ENCODE results near the gene CHCHD6.

CHCHD6 gene

DNA sequence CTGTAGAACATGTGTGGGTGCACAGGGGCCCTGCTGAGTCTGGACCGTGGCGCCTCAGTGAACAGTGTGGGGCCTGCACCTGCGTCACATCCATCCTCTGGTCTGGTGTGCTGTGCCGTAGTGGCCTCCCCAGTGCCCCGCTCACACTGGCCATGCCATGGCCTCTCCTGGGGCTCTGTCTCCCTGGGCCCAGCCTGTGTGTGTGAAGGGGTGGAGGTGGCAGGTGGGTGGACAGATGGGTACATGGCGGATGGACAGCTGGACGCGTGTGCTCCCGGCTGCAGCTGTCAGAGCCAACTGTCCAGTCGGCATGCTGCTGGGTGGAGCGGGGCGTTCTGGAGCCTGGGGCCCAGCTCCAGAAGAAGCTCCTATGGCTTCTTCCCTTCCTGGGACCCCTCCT is 296.7 kb downstream of the CHCHD6 start:
- in situ Hi-C loops (cut with MboI; ENCODE audit: low sequenced_read_pairs) = no loop called here

DNA sequence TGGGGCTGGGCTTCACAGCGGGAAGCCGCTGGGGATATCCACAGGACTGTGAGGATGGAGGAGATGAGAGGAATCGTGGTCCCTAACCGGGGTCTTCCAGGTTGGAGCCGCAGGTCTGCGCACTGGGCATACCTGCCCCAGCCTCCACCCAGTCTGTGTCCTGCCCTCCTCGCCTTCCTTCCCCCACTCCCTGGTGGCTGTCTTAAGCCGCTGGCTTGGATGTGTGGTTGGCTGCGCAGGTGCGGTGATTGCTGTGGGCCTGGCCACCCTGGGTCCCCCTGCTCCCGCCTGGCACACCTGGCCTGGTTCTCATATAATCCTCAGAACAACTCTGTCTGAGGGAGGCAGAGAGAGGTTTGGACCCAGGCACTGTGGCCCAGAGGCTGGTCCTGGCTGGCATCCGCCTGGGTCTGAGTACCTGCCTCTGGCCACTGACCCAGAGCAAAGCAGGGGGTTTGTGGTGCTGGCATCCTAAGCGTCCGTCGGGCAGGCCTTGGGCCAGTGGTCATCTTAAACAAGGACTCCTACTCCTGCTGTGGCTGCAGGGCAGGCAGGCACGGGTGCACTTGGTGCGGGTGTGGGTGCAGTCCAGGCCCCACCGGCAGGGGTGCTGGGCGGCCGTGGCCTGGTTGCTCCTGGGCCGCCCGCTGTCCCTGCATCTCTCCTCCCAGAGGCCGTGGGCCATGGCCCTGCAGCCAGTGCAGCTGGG is 297.6 kb downstream of the CHCHD6 start:
- in situ Hi-C loops (cut with MboI; ENCODE audit: low sequenced_read_pairs) = no loop called here

DNA sequence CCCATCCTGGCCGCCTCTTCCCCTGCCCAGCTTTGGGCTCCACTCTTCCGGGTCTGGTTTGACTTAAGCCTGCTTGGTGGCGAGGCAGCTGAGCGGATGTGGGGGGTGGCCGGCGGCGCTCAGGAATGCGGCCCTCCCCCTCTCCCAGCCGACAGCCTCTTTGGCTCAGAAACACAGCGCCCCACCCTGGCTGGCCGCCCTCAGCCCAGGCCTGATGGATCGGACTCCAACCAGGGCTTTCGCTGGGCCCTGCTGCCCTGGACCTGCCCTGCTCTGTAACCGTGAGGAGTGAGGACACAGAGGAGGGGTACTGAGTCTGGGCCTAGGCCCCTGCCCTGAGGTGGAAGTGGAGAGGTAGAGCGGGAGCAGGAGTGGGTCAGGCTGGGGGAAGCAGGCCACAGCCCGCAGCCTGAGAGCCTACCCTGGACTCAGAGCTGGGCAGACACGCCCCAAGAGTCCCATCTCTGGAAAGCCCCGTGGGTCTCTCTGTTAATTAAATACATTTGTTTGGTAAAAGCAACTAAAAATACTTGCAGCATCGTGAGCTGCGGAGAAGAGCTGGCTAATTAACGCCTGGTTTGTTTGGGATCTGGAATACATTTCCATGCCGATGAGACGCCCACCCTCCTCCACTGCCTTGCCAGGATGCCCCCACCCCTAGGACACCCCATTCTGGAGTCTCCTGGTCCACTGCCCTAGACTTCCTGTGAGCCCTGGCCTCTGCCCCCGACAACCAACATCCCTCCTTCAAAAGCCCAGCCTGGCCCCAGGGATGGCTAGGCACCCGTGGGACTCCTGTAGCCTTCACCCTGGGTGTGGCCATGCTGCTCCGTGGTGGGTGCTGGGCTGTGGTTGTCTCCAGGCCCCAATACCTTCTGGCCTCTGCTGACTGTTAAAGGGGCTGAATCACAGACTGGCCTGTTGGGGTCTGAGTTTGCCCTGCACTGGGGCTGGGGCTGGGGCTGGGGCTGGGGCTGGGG is 298.4 kb downstream of the CHCHD6 start:
- in situ Hi-C loops (cut with MboI; ENCODE audit: low sequenced_read_pairs) = no loop called here

DNA sequence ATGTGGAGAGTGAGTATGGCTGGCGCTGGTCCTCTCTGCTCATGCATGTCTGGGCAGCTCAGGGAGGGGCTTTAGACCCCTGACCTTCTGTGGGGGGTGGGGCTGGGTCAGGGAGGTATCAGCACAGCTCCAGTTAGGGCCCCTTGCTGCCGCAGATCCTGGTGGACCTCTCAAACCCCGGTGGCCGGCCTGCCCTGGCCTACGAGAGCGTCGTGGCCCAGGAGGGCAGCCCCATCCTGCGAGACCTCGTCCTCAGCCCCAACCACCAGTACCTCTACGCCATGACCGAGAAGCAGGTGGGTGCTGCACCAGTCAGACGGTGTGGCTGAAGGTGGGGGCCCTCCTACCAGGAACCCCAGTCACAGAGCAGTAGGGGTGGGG is 299.1 kb downstream of the CHCHD6 start:
- in situ Hi-C loops (cut with MboI; ENCODE audit: low sequenced_read_pairs) = no loop called here

DNA sequence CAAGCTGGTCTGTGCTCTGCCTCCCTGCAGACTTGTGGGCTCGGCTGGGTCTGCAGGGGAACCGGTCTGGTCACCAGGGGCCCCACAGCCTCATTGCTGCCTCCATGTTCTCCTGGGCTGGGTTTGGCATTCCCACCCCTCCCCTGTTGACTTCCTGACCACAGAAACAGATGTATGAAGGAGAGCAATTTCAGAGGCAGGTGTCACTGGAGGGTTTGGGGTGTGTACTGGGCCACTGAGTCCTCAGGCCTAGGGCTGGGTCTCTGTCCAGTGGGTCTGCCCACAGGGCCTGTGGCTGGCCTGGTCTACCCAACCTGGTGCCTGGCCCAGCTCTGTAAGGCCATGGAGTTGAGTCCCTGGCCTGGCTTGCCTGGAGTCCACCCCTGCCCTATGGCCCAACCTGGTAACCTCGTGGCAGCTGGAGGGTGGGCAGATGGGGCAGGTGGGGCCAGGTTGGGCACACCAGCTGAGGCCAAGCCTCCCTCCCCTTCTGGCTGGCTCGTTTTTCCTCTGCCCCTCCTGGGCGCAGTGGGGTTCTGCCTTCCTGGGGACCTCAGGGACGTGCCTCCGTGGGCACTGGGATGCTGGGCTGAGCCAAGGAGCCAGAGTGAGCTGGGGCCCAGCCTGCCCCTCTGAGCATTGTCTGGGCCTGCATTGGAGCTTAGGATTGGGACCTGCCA is 299.7 kb downstream of the CHCHD6 start:
- in situ Hi-C loops (cut with MboI; ENCODE audit: low sequenced_read_pairs) = no loop called here

DNA sequence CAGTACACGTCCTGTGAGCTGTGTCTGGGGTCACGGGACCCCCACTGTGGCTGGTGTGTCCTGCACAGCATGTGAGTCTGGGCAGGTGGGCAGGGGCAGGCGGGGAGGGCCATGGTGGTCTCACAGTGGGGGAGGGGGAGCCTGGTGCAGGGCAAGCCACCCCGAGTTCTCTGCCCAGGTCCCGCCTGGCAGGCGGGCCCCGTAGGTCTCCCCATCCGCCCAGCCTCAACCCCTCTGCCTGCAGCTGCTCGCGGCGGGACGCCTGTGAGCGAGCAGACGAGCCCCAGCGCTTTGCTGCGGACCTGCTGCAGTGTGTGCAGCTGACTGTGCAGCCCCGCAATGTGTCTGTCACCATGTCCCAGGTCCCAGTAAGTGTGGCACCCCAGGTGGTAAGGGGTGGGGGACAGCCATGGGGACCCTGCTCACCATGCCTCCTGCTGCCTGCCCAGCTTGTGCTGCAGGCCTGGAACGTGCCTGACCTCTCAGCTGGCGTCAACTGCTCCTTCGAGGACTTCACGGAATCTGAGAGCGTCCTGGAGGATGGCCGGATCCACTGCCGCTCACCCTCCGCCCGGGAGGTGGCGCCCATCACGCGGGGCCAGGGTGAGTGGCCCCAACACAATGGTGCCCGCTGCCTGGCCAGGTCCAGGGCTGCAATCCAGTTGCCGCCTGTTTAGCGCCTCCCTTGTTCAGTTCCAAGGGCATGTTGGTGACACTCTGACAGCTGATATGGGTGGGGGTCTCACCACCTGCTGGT is 300.8 kb downstream of the CHCHD6 start:
- in situ Hi-C loops (cut with MboI; ENCODE audit: low sequenced_read_pairs) = no loop called here

DNA sequence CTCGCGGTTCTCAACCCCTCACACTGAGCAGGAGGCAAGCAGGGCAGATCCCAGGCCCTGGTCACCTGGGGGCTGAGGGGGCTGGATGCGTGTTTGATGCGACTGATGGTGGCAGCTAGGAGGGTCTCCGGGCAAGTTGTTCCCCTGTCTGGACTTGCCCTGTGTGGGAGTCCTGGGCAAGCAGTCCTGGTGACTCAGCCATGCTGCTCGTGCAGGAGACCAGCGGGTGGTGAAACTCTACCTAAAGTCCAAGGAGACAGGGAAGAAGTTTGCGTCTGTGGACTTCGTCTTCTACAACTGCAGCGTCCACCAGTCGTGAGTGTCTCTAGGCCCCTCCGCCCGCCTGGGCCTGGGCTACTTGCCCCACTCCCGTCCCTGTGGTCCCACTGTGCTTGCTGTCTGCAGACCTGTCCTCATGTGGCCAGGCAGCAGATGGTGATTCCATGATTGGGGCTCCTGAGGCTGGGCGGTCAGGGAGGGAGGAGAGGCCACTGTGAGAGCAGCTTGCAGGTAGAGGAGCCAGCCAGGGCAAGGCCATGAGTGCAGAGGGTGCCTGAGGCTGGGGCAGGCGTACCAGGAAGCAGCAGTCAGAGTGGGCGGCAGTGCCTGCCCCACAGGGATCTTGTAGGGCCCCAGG is 301.9 kb downstream of the CHCHD6 start:
- in situ Hi-C loops (cut with MboI; ENCODE audit: low sequenced_read_pairs) = no loop called here

DNA sequence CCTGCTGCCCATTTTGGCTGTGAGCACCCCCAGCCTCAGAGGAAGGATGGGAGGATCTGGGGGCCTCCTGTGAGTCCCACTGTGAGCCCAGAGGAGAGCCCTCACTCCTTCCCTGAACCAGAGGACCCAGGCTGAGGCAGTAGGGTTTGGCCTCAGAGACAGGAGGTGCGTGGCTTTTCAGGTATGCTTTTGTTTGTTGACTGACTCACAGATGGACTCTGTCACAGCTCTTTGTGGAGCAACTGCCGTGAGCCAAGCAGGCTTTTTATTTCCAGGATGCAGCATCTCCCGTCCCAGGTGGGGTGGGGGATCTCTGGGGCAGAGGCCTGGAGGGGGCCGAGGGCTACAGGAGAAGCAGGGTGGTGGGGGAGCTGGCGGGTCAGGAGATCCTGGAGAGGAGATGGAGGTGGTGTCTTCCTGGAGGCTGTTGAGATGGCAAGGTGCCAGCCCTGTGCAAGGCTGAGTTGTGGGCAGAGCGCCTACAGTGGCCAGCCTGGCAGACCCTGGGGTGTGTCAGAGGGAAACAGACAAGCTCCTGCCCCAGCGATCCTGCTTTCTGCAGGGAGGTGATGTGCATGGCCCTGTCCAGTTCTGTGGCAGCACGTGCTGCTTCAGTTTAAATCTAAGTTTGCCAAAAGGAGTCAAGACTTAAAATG is 302.9 kb downstream of the CHCHD6 start:
- in situ Hi-C loops (cut with MboI; ENCODE audit: low sequenced_read_pairs) = no loop called here

DNA sequence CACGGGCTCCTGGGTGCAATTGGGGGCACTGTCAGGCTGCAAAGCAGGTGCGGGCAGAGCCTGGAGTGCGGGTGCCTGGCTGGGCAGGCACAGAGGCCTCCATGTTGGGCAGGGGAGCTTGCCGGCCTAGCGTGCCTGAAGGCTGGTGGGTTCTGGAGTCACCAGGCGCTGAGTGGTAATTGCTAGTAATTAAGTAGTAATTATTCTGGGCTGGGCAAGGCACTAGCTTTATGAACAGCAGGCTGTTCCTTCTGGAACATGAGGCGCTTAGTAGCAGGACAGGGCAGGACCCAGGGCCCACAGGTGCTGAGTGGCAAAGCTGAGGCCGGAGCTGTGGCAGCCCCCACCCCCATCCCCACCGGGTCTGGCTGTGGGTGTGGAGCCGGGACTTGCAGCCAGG is 304.2 kb downstream of the CHCHD6 start:
- in situ Hi-C loops (cut with MboI; ENCODE audit: low sequenced_read_pairs) = no loop called here

DNA sequence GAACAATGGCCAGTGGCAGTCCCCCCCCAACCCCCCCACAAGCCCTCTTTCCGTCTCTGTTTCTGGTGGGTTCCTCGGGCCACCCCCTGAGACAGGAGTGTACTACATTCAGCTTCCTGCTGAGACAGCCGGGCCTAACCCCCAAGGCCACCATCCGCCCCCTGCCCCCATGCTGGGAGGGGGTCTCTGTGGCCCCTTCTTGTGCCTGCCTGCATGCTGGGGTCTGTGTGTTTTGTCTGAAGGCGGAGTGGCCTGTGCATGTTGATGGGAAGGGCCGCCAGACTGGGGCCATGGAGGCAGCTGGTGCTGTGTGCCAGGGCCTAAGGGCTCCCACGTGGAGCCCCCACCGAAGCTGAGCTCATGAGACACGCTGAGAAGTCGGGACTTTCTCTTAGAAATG is 305.5 kb downstream of the CHCHD6 start:
- in situ Hi-C loops (cut with MboI; ENCODE audit: low sequenced_read_pairs) = no loop called here
